GM18861 (cell line): ENCODE results near the gene SCARF1.

ENCODE experiments used
- ATAC-seq: cut with Tn5 transposase; IDR thresholded peaks from one replicate; pipeline ENCODE4 v1.9.1; 2021; ENCODE audit not compliant: unreplicated experiment

The SCARF1 gene

GRCh38 chr17:1604831-1605528, 40.6 kb downstream of the SCARF1 start:
- no peak for ATAC-seq

- no peak for ATAC-seq
These were observed 44.0 kb downstream of the SCARF1 start for GRCh38 chr17:1601571-1601970.

- ATAC-seq = no peak
These were observed 47.0 kb downstream of the SCARF1 start for GRCh38 chr17:1598399-1599095.

GRCh38 chr17:1597861-1598342, 47.6 kb downstream of the SCARF1 start:
- no peak for ATAC-seq

GRCh38 chr17:1593630-1593931, 52.0 kb downstream of the SCARF1 start:
- ATAC-seq = no peak

GRCh38 chr17:1592751-1593629, 52.5 kb downstream of the SCARF1 start:
- peak; percentile 58 for ATAC-seq

- no peak for ATAC-seq
These were observed 54.0 kb downstream of the SCARF1 start for GRCh38 chr17:1591474-1592090.

- no peak for ATAC-seq
These were observed 54.6 kb downstream of the SCARF1 start for GRCh38 chr17:1590747-1591473.

GRCh38 chr17:1590029-1590746, 55.3 kb downstream of the SCARF1 start:
- no peak for ATAC-seq

GRCh38 chr17:1588821-1589585, 56.5 kb downstream of the SCARF1 start:
- no peak for ATAC-seq

GRCh38 chr17:1584167-1584566, 61.4 kb downstream of the SCARF1 start:
- no peak for ATAC-seq
